Uterus (tissue), 2 donors: Measurements from ENCODE around the gene PLXNA2.

Experiments used
- CTCF ChIP-seq, 4 experiments: fragments of 200-600 bp in 2 of 4; fragments of 450-650 bp in 2 of 4; sonication (generic) in 2 of 4; IDR thresholded peaks; one replicate each; pipeline ENCODE4 v1.5.1; 2016 to 2019; ENCODE audit warnings: antibody characterized with exemption in 4 of 4, mild to moderate bottlenecking in 2 of 4, moderate library complexity in 1 of 4
- POLR2A ChIP-seq, 2 donors: fragments of 450-650 bp; IDR thresholded peaks; one replicate each; pipeline ENCODE4 v1.6.1; 2016; ENCODE audit warnings: antibody characterized with exemption in 2 of 2, mild to moderate bottlenecking in 1 of 2, moderate library complexity in 1 of 2

- TF ChIP-seq CTCF (IDR thresholded peaks at IDR 0.05) (no peak), POLR2A (IDR thresholded peaks at IDR 0.05) (no peak)
Observed at GRCh38 chr1:208216806-208217205, 27.4 kb downstream of the PLXNA2 start.
